ENCODE data around the gene TSEN15.

The TSEN15 gene

DNA sequence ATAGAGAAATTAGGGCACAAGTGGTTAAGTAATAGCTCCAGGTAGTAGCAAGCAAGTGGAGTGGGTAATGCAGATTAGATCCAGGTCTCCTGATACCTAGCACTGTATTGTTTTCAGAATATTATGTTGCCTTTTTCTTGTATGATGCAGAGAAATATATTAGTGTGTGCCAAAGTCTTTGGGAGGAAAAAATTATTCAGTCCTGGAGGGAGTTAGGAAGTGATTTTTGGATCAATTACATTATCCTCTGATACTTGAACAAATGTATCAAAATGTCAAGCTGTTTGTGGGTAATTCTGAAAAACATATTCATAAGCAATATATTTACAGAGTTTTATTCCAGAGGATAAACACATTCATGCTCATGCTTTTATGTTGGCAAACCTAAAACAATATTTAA is 28.8 kb downstream of the TSEN15 start:
- TF ChIP-seq REST (IDR thresholded peaks at IDR 0.05; ENCODE audit: insufficient replicate concordance, low read depth) (no peak), SPI1 (IDR thresholded peaks at IDR 0.05; ENCODE audit: borderline replicate concordance, low read depth) (no peak), POLR2AphosphoS5 (IDR thresholded peaks at IDR 0.05; ENCODE audit: low read depth) (no peak), GABPA (IDR thresholded peaks at IDR 0.05; ENCODE audit: low read depth) (no peak)
- TF ChIP-seq, protein P1, sequence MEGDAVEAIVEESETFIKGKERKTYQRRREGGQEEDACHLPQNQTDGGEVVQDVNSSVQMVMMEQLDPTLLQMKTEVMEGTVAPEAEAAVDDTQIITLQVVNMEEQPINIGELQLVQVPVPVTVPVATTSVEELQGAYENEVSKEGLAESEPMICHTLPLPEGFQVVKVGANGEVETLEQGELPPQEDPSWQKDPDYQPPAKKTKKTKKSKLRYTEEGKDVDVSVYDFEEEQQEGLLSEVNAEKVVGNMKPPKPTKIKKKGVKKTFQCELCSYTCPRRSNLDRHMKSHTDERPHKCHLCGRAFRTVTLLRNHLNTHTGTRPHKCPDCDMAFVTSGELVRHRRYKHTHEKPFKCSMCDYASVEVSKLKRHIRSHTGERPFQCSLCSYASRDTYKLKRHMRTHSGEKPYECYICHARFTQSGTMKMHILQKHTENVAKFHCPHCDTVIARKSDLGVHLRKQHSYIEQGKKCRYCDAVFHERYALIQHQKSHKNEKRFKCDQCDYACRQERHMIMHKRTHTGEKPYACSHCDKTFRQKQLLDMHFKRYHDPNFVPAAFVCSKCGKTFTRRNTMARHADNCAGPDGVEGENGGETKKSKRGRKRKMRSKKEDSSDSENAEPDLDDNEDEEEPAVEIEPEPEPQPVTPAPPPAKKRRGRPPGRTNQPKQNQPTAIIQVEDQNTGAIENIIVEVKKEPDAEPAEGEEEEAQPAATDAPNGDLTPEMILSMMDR (IDR thresholded peaks at IDR 0.05; ENCODE audit: insufficient read depth, low read length), result no peak
- Histone ChIP-seq H3K4me3 (replicated peaks; ENCODE audit: insufficient read depth, low read length) (no peak overlapping the region), H3K27me3 (ENCODE audit: insufficient read depth, poor library complexity, severe bottlenecking) (no peaks in the 10 kb centered on the region), H3K27ac (replicated peaks) (no peak overlapping the region)
- no peak for DNase-seq (ENCODE audit: low read depth in 1 of 2, low spot score in 1 of 2)

- TF ChIP-seq POLR2AphosphoS5 (IDR thresholded peaks at IDR 0.05; ENCODE audit: low read depth) (no peak), REST (IDR thresholded peaks at IDR 0.05; ENCODE audit: insufficient replicate concordance, low read depth) (no peak), GABPA (IDR thresholded peaks at IDR 0.05; ENCODE audit: low read depth) (no peak)
- TF ChIP-seq, protein P1 (IDR thresholded peaks at IDR 0.05; ENCODE audit: insufficient read depth, low read length), result no peak
- H3K27me3 ChIP-seq (ENCODE audit: insufficient read depth, poor library complexity, severe bottlenecking), result no peaks in the 10 kb centered on the region
- no peak for DNase-seq (ENCODE audit: low read depth in 1 of 2, low spot score in 1 of 2)
Observed at GRCh38 chr1:184082541-184083415, 31.2 kb downstream of the TSEN15 start.

DNA sequence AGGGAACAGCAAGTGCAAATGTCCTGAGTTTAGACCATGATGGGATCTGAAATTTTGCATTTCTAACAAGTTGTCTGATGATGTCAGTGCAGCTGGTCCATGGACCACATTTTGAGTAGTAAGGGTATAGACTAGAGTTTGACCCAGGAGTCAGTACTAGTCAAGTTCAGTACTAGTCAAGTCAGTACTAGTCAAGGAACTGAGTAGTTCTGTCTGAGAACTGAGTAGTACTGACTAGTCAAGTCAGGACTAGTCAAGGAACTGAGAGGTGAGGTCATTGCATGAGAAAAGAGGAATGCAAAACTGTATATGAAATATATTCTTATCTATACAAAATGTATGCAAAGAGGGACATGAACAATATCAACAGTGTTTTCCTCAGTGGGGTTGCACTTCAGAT is 34.1 kb downstream of the TSEN15 start:
- Histone ChIP-seq H3K27ac (replicated peaks) (no peak overlapping the region), H3K4me3 (replicated peaks; ENCODE audit: insufficient read depth, low read length) (no peak overlapping the region), H3K27me3 (ENCODE audit: insufficient read depth, poor library complexity, severe bottlenecking) (no peaks in the 10 kb centered on the region)
- TF ChIP-seq GABPA (IDR thresholded peaks at IDR 0.05; ENCODE audit: low read depth), result no peak
- no peak for TF ChIP-seq SPI1 (IDR thresholded peaks at IDR 0.05; ENCODE audit: borderline replicate concordance, low read depth)
- no peak for TF ChIP-seq REST (IDR thresholded peaks at IDR 0.05; ENCODE audit: insufficient replicate concordance, low read depth)
- TF ChIP-seq, protein P1 (IDR thresholded peaks at IDR 0.05; ENCODE audit: insufficient read depth, low read length), result no peak
- TF ChIP-seq POLR2AphosphoS5 (IDR thresholded peaks at IDR 0.05; ENCODE audit: low read depth), result no peak
- no peak for DNase-seq (ENCODE audit: low read depth in 1 of 2, low spot score in 1 of 2)

More at GRCh38 chr1:184082541-184083415, 31.2 kb downstream of the TSEN15 start:
- no peak overlapping the region for H3K27ac ChIP-seq (replicated peaks)
- H3K4me3 ChIP-seq (replicated peaks; ENCODE audit: insufficient read depth, low read length), result no peak overlapping the region

Measured in HL-60 (cell line).